Endothelial cell of umbilical vein (primary cell): ENCODE measurements around the gene MUC5AC.

ENCODE experiments used
- EZH2 ChIP-seq: IDR thresholded peaks from 2 replicates; pipeline ENCODE4 v1.6.1; 2012; ENCODE audit warnings: borderline replicate concordance, low read depth, mild to moderate bottlenecking, moderate library complexity, low read length, inconsistent platforms; ENCODE audit not compliant: severe bottlenecking
- POLR2A ChIP-seq: IDR thresholded peaks from 2 replicates; pipeline ENCODE4 v1.6.1; 2012; ENCODE audit warnings: low read depth, mild to moderate bottlenecking, control low read depth, low read length

- TF ChIP-seq EZH2 (no peak), POLR2A (no peak)
Observed at GRCh38 chr11:1168256-1168655, 10.5 kb downstream of the MUC5AC start.
